NK-92 treated with Interleukin-12 subunit alpha and Interleukin-12 subunit beta, amount 100 ng/mL, for 24 hours (cell line): Measurements from ENCODE around the gene TMEM247.

Source experiments
- DNase-seq: peaks from one replicate; lab custom pipeline; 2025; lab: John Stamatoyannopoulos, UW

The TMEM247 gene

DNA sequence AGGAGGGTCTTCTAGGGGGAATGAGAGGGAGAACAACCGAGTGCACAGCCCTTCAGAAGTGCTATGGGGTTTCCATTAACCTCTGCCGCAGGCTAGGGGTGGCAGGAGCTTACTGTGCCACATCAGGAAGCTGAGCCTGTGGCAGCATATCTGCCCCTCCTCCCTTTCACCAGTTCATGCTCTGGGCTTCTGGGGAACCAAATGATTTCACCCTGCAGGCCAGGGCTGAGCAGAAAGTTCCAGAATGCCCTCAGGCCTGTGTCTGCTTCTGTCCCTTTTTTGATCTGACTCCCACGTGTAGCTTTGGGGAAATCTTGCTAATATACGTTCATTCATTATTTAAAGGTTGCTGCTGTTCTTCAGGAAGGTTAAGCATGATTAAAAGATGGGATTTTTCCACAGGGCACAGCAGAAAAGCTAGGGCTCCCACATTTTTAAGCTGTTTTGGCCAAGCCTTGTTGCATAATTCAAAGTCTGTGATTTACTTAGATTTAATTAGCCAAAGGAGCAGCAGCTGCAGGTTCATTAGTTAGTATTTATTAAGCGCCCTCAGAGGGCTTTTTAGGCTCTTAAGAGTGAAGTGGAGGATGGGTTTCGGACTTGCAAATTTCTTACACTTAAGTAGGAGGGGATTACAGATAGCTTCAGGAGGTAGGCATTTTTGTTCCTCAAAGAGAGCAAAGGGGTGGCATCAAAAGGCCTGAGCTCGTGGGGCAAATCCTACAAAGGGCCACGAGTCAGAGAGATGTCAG lies 10.2 kb downstream of the TMEM247 start:
- DNase-seq: no peak

DNA sequence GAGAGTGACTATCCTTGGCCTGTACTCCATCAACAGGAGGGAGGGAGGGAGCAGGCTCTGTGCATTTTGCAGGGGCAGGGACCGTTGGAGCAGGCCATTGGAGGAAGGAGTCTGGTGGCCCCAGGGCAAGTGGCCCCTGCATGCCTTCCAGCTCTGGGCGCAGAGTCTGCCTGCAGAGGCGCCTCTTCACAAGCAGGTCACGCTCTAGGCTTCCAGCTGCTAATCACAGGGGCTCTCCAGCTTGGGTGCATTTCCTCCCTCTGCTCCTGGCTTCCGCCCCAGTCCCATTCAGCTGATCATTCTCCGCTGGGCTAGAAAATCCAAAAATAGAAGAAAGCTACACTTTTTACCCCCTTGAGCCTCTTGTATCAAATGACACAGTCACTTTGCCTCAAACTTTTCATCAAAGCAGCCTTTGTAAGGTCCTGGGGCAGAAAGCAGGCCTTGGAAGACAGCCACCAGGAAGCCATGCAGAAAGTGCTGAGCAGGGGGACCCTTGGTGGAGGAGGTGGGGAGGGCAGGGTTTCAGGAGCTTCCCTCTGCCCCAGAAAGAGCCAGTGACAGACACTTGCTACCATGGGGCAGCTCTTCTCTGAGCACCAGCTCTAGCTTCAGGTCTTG lies 11.3 kb downstream of the TMEM247 start:
- DNase-seq: no peak

DNA sequence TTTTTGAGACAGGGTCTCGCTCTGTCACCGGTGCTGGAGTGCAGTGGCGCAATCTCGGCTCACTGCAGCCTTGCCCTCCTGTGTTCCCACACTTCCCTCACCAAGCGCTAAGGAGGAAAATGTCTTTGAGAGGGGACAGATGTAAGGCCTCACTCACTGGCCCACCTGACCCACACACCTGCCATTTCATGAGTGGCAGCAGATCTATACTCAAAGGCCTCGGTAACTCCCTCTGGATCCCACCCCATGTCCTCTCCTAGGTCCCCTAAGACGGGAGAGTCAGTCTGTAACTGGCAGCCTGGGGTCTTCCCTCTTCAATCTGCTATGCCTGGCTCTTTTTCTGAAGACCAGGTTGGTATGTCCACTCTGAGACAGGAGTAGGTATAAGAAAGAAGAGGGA lies 12.9 kb downstream of the TMEM247 start:
- no peak for DNase-seq

DNA sequence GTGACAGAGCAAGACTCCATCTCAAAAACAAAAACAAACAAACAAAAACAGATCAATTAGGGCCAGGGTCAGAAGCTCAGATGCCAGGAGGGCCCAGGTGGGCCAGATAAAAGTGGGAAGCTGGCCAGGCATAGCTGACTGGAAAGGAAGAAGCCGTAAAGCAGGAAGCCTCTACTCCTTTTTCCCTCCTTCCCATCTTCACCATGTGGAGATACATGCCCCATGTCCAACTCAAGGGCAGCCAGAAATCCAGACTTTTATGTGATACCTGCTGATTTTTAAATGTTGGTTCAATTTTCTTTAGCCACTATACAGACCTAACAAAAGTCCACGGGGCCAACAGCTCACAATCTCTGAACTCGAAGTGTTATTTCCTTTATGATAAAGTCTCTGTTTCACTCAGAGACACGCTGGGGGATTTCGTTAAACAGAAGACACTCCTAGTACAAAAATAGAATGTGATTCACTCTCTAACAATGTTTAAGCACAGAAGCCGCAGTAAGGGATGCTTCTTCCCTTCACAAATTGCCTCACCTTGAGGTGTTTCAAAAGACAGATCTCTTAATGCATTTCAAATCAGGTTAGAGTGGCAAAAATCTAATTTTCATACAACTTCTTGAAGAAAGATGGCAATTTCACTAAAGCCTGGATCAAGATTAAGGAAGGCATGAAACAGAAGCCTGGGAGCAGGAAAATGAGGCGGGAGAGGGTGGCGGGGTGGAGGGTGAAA lies 14.0 kb downstream of the TMEM247 start:
- no peak for DNase-seq

DNA sequence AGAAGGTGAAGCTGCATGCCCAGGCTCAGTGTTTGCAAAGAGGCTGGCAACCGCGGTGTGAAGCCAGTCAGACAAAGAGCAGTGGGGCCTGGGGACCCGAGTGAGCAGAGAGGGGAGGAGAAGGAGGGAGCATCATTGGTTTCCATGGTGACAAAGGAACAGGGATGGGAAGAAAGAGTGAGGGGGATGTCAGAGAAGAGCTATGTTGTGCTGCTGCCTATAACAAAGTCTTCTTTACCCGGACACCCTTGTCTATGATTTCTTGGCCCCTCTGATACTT lies 14.5 kb downstream of the TMEM247 start:
- no peak for DNase-seq

DNA sequence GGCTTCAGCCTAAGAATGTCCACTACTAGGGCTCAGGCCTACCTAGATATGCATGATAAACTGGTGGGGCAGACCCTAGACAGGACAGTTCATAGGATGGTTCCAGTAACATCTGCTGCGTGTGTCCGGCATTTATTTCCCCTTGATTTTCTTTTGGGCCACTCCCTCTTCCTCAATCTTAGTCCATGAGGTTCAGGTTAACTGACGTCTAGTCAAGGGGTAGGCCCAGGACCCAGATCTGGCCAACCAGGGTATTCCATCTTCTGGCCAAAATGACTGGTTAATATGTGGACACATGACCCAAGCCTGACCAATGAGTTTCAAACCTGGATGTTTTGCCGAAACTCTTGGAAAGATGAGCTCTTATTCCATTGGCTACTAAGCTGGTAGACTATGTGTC lies 15.2 kb downstream of the TMEM247 start:
- no peak for DNase-seq

DNA sequence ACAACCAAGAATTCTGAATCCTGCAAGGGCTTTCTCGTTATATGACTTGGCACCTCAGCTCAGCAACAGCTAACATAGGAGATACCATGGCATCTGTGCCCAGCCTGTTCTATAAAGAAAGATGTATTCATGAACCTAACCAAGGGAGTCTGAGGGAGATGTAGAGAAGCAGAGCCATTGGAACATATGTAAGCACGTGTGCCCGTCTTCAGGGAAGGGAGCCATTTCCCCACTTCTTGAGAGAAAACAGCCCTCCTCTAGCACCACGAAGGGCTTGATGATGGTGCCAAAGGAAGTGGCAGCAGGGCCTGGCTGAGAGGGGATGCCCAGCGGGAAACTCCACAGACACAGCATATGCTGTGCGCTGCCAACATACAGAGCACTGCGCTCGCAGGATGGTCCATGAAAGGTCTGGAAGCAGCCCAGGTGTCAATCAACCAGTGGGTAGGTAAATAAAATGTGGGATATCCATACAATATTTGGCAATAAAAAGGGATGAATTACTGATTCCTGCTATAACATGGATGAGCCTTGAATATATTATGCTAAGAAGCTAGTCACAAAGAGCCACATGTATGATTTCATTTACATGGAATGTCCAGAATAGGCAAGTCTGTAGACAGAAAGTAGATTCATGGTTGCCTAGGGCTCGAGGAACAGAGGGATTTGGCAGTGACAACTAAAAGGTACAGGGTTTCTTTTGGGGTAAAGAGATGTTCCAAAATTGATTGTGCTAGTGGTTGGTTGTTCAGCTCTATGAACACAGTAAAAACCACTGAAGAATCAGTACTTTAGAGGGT lies 16.1 kb downstream of the TMEM247 start:
- no peak for DNase-seq

DNA sequence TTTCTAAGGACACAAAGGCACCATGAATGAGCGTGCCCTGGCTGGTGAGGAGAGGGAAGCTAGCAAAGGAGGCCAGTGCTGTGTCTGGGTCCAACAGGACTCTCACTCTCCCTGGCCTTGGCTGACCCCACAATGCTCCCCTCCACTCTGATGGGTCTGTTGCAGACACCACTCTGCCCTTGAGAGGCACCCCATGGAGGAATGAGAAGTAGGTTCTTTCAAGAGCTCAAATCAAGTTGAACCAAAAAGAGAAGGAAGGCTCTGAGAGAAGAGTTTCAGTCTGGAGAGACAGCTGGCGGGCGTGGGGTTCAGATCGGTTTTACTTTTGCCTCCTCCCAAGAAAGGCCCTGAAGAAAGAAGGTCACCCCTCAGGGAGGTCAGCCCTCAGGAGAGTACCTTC lies 18.4 kb downstream of the TMEM247 start:
- no peak for DNase-seq

DNA sequence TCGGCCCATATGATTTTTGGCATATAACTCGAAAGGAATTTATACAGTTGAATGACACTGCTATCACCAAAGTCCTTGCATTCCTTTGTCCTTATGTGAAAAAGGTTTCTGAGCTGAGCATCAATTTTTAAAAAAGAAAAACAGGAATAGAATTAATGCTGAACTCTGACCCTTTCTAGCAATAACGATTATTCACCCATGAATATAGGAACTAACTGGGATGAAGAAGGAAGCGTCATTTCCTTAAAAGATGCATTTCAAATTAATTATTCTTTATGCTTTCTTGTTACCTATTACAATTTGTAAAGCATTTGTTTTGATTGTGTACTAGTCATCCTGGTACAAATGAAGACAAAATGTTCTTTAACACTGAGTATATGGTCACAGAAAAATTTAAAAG lies 19.3 kb downstream of the TMEM247 start:
- DNase-seq: no peak

DNA sequence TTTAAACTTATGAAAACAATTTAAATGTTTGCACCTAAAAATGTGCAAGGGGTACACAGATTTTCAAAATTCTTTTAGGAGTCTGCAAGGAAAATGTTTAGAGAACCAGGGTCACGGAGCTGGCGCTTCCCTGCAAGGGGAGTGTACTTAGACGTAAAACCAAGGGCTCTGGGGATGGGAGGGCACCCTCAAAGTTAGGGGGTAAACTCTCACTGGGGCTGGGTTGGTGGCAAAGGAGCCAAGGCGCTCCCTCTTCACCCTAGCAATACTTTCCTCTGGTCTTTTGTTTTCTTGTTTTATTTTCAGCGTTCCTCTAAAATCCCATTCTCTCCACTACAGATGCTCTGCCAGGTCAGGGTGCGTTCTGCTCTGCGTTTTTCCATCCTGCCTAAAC lies 20.0 kb downstream of the TMEM247 start:
- DNase-seq: no peak

DNA sequence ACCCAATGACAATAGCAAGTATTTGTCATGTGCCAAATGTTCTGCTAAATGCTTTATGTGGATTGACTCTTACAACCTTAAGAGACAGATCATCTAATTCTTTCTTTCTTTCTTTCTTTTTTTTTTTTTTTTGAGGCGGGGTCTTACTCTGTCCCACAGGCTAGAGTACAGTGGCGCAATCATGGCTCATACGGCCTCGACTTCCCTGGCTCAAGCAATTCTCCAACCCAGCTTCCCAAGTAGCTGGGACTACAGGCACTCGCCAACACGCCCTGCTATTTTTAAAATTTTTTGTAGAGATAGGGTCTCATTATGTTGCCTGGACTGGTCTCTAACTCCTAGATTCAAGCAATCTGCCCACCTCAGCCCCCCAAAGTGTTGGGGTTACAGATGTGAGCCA lies 21.4 kb downstream of the TMEM247 start:
- no peak for DNase-seq

DNA sequence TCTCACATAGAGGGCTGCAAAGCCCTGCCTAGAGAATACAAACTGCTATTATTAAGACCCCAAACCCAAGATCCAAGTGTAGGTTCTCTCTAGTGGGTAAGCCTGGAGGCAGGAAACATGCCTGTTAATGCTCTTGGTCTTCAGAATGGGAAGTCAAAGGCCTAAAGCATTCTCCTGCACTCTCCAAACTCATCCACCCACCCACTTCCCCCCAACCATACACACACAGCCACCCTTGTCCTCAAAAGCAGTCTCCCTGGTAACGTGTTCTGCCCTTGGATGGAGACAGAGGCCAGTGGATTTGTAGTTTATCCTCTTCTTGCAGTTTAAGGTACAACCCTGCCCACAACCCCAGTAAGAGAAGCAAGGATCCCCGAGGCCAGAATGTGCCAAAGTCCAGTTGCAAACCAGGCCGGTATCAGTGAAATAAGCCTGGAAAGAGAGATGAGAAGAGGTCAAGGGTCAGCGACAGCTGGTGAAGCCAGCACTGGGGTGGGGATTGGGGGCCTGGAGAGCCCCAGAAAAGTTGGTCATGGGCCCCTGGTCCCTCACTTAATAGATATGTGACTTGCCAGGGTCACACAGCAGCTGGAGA lies 23.0 kb downstream of the TMEM247 start:
- DNase-seq: no peak

DNA sequence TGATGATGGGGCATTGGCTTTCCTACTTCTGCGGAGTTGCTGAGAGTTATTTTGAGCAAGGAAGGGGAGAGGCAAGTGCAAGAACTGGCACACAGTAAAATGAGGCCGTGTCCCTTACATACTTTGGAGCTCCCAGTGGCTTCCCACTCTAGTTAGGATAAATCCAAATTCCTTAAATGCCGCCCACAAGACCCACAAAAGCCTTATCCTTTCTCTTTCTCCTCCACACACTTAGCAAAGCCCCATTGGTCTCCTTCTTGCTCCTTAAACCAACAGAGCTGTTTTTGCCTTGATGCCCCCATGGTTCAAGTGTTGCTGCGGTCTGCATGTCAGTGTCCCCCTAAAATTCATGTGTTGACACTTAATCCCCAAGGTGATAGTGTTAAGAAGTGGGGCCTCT lies 24.3 kb downstream of the TMEM247 start:
- no peak for DNase-seq

DNA sequence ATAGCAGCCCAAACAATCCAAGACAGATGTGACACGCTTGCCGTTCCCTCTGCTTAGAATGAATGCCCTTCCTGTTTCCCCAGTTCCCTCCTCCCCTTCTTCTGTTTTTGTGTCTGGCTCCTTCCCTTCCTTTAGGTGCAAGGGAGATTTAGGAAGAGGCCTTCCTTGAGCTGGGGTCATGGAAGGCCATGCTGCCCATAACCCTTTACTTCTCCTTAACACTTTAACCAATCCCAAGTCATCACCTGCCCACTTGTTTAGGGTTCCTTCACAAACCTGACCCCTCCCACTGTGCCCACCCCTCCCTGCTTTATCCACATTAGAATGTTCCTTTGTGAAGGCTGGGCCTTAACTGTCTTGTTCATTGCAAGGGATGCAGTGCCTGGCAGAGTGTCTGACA lies 24.9 kb downstream of the TMEM247 start:
- DNase-seq: no peak

DNA sequence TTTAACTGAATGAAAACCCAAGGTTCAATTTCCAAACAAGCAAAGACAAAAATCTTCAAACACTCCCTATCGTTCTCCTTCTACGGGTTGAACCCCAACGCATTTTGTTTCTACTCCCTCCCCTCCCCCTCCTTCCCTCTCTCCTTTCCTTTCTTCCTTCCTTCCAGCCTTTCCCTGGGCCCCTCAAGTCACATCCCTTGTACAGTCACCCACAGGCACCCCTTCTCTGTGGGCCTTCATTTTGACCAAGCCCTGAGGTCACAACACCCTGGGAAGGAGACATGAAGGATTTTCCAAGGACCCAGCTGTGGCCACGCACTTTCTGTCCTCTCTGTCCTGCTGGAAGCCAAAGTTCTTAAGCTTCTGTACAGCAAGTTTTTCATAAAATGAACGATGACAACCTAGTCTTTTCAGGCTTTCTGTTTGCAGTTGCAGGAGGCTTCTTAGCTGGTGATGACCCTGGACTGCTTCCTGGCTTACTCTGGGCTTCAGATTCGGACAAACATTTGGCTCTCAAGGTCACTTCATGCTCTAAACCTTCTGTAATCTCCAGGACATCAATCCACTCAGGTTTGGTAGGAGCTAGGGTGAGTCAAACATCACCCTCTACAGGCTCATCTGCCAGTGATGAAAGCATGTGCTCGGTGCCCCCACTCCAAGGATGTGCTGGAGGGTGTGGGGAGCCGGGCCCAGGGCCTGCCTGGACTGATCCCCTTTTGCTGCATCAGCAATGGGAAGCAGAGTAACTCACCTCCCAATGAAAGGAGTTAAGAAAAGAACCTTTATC lies 25.5 kb downstream of the TMEM247 start:
- DNase-seq: no peak

DNA sequence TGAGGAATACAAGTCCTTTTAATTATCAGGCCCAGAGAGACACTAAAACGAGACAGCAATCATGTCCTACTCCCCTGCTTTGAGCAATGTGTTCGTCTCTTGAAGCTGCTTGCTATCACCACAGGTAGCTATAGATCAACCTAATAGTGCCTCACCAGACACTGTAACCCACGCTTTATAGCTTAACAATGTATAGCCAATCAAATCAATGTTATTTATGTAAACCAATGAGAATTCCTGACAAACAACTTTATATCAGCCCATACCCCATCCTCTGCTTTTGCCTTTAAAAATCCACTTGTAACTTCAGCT lies 26.1 kb downstream of the TMEM247 start:
- DNase-seq: no peak

DNA sequence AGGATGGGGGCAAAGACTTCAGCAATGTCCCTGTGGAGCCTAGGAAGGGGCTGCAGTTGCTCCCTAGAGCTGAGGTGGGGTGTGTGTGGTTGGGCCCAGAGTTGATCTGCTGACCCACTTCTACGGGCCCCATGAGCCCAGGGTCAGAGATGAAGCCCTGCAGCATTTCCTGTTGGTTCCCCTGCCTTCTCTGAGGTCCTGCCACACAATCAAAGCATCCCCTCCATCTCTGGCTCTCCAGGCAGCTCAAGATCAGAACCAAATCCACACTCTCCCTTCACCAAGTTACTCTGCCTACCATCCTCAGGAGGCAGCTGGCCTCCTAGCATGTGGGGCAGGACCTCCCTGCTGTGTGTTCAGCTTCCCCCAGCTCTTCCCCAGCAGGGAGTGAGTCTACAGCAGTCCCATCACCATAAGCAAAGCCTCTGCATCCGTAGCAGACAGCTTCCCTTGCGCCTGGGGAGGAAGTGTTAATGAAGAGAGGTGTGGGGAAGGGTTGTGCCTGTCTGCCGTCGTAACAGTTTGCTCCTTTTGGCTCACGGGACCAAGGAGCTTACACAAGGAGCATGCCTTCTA lies 26.9 kb downstream of the TMEM247 start:
- no peak for DNase-seq

DNA sequence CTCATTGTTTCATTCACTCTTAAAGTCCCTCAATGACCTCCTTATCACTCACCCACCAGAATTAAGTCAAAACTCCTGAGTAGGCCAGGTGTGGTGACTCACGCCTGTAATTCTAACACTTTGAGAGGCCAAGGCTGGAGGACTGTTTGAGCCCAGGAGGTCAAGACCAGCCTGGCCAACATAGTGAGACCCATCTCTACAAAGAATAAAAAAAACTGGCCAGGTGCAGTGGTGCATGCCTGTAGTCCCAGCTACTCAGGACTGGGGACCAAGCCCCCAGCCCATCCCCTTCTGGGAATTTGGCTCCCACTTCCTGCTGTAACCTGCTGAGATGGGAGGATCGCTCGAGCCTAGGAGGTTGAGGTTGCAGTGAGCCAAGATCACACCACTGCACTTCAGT lies 28.9 kb downstream of the TMEM247 start:
- DNase-seq: no peak

DNA sequence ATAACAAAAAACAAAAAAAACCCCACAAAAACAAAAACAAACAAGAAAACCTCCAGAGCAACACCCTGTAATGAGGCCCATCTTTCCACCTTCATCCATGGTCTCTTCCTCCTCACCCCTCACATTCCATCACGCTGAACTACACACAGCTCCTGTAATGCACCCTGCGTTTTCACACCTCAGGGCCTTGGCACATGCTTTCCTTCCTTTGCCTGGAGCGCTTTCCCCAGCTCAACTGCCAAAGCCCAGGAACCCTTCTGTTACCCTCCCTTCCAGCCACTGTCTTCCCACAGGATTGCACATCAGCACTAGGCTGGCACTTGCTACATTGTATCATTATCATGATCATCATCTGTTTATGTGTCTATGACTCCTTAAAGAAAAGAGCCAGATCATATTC lies 29.4 kb downstream of the TMEM247 start:
- DNase-seq: no peak

DNA sequence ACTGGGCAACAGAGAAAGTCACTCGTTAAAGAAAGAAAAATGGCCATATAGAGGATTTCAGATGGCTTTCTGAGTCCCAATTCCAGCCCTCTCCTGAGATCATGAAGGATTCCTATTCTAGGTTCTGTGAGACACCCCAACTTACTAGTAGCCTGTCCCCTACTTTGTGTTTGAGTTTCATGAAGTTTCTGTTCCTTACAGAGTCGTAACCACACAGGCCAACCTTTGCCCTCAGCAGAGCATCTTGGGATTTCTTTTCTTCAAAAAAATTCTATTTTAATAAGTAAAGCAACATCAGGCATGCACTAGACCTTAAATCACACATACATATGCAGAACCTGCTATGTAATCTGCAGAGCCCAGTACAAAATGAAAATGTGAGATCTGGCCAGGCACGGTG lies 30.4 kb downstream of the TMEM247 start:
- DNase-seq: no peak

DNA sequence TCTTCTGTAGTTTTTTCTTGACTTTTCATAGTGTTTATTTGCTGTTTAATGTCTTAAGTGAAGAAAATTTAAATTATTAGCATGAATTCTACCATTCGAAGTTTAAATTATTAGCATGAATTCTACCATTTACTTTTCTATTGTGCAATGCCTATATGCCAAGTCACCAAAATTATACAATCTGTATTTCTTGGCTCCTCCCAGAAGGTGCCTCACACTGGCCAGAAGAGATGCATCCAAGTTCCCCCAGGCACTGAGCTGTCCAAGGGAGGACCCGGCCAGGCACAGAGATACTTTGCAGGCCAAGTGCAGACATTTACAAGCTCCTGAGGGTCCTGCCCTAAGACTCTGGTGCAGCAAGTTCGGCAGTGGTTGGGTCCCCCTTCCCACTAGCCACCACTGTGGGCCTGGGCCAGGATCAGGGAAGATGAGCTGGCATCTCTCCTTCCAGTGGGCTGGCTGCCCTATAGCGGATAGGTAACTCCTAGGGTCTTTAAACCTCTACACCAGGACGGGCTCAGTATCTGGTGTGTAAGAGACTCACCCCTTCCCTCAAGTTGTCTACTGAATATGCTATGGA lies 31.3 kb downstream of the TMEM247 start:
- DNase-seq: no peak
